Measurements from ENCODE around the gene GOLGA6L2.

DNA sequence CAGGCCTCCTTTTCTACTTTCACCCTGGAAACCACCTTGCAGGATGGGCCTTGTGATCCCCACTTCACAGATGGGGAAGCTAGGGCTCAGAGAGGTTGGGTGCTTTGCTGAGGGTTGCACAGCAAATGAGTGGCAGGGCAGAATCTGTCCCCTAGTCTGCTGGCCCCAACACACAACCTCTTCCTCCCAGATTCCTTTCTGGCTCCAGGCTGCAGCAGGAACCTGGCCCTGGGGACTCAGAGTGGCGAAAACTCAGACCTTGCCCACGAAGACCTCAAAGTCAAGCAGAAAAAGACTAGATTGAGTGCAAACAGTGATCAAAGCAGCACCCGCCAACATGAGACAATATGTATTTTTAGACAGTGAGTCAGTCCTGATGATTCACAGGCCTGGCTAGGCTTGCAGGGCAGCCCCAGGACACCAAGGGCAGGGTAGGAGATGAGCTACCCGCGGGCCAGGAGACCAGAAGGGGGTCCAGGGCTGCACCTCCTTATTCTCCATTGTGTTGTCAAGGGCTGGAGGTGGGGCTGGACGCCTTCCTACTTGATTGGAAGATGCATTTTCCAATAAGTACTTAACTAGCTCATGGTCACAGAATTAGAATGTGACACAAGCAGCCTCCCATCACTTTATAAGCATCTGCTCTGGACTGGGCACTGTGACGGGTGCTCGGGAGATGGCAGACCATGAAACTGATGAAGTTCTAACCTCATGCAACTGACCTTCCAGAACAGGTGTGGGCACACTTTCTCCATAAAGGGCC, 23.9 kb downstream of the GOLGA6L2 start:
- no peak for TF ChIP-seq CTCF (IDR thresholded peaks at IDR 0.05)
- TF ChIP-seq ZFX (IDR thresholded peaks at IDR 0.05; ENCODE audit: borderline replicate concordance) = no peak

All from 22Rv1 (cell line).